Motor neuron (in vitro differentiated cells): ENCODE data around the gene CPSF2. TPM values are rescaled to one million over a fixed set of nuclear protein-coding genes. Genes with fewer than 3 reads are reported as not detected.
"Not testable (repeated sequence)": the region's sequence is repeated elsewhere in the genome, so short reads cannot be mapped to it uniquely, and the experiment has no call there.

Experiments used
- ATAC-seq, 8 experiments: fragments of 200-7000 bp; cut with Tn5 transposase; replicated peaks in 6 of 8; 2 replicates each; pipeline ENCODE4 v1.8.0; 2021; ENCODE audit warnings: mild to moderate bottlenecking in 8 of 8, moderate library complexity in 8 of 8
- H3K27ac ChIP-seq, 2 donors: fragments of 250-450 bp; sonication (Bioruptor Pico); 2 replicates each; pipeline ENCODE4 v1.9.0; 2021; ENCODE audit warnings: antibody characterized with exemption in 2 of 2, mild to moderate bottlenecking in 2 of 2, moderate library complexity in 1 of 2
- H3K4me1 ChIP-seq, 2 donors: fragments of 250-450 bp; sonication (Bioruptor Pico); replicated peaks in 1 of 2; 2 replicates each; pipeline ENCODE4 v1.6.1; 2021; ENCODE audit warnings: antibody characterized with exemption in 2 of 2, mild to moderate bottlenecking in 2 of 2, moderate library complexity in 1 of 2
- H3K4me3 ChIP-seq, 5 donors: fragments of 250-450 bp; sonication (Bioruptor Pico); 2 replicates each; pipeline ENCODE4 v1.9.0; 2021; ENCODE audit warnings: antibody characterized with exemption in 5 of 5, mild to moderate bottlenecking in 5 of 5, moderate library complexity in 4 of 5
- WGBS, 10 experiments: fragments of 450-650 bp; shearing (Covaris generic); methylation state at CpG; one replicate each; pipeline ENCODE4 v1.0.0; 2022; 5-methylcytosine and 5-hydroxymethylcytosine counted together
- in situ Hi-C, 9 experiments: fragments of 400-800 bp; cut with MboI; loops; one replicate each; pipeline ENCODE4 v1.15.0; 2021; ENCODE audit warnings: low sequenced_read_pairs in 9 of 9, low pct_unique_long_range_greater_than_20kb in 2 of 9; ENCODE audit not compliant: unreplicated experiment in 9 of 9
- total RNA-seq, 8 experiments: library from RNA; unstranded; fragments of 300-600 nt; gene quantifications; 2 replicates each; pipeline versions ENCODE4 v1.2.3 to v1.2.4, GENCODE V29; 2022

CPSF2 gene
- total RNA-seq, 8 experiments from 2014 or later: 15.4 to 64.9 (median 33.7) TPM

- 17 to 88% (median 67%) methylated on average over 1 to 2 of the region's 2 CpGs; no CpG with 5 or more reads in 5 of the 10 experiments for WGBS, 10 experiments
- Histone ChIP-seq H3K4me3 (no peak overlapping the region), H3K4me1 (no peaks in the 10 kb centered on the region), H3K27ac (no peak overlapping the region)
- in situ Hi-C loops: loop anchor here in 1 of 9 experiments (25.0 kb wide), 1 partner anchor 289 kb away; no protein-coding TSS in a partner anchor
- ATAC-seq: no peak
Observed at GRCh38 chr14:92173668-92174067, 51.9 kb downstream of the CPSF2 start.

- no peak for ATAC-seq
- 45 to 100% (median 89%) methylated on average over 1 to 2 of the region's 2 CpGs for WGBS, 10 experiments
- Histone ChIP-seq H3K27ac (no peak overlapping the region), H3K4me3 (no peak overlapping the region), H3K4me1 (no peaks in the 10 kb centered on the region)
- in situ Hi-C loops: no loop called here
Observed at GRCh38 chr14:92175811-92176210, 54.0 kb downstream of the CPSF2 start.

- no peak for ATAC-seq
- H3K27ac ChIP-seq: no peak overlapping the region
- H3K4me1 ChIP-seq: no peaks in the 10 kb centered on the region
- WGBS, 10 experiments: 21 to 100% (median 71%) methylated on average over 1 to 2 of the region's 2 CpGs; no CpG with 5 or more reads in 1 of the 10 experiments
- no peak overlapping the region for H3K4me3 ChIP-seq
- in situ Hi-C loops: no loop called here
Observed at GRCh38 chr14:92176476-92176875, 54.7 kb downstream of the CPSF2 start.

GRCh38 chr14:92179178-92179577 is 57.4 kb downstream of the CPSF2 start:
- H3K4me3 ChIP-seq, H3K27ac ChIP-seq, ATAC-seq, H3K4me1 ChIP-seq, in situ Hi-C loops: not testable (repeated sequence)

- Histone ChIP-seq H3K4me3 (no peak overlapping the region), H3K27ac (no peak overlapping the region), H3K4me1 (no peaks in the 10 kb centered on the region)
- 55 to 100% (median 81%) methylated on average over 1 to 6 of the region's 6 CpGs; no CpG with 5 or more reads in 2 of the 10 experiments for WGBS, 10 experiments
- in situ Hi-C loops: no loop called here
- ATAC-seq: no peak
Observed at GRCh38 chr14:92185559-92185958, 63.8 kb downstream of the CPSF2 start.

- ATAC-seq, in situ Hi-C loops, H3K4me3 ChIP-seq, H3K4me1 ChIP-seq, H3K27ac ChIP-seq: not testable (repeated sequence)
- WGBS, 10 experiments: no CpG with 5 or more reads among the region's 23 CpGs
Observed at GRCh38 chr14:92187616-92188015, 65.8 kb downstream of the CPSF2 start.

- no peak for ATAC-seq
- Histone ChIP-seq H3K4me3 (no peak overlapping the region), H3K4me1 (no peaks in the 10 kb centered on the region), H3K27ac (no peak overlapping the region)
- in situ Hi-C loops: no loop called here
- 0 to 100% (median 73%) methylated on average over 1 to 6 of the region's 6 CpGs; no CpG with 5 or more reads in 2 of the 10 experiments for WGBS, 10 experiments
Observed at GRCh38 chr14:92190768-92191167, 69.0 kb downstream of the CPSF2 start.

- Histone ChIP-seq H3K4me1 (no peaks in the 10 kb centered on the region), H3K27ac (no peak overlapping the region), H3K4me3 (no peak overlapping the region)
- ATAC-seq: no peak
- in situ Hi-C loops: no loop called here
- WGBS, 10 experiments: 28 to 93% (median 69%) methylated on average over 1 to 5 of the region's 5 CpGs; no CpG with 5 or more reads in 2 of the 10 experiments
Observed at GRCh38 chr14:92198804-92199203, 77.0 kb downstream of the CPSF2 start.

- WGBS, 10 experiments: 9 to 61% (median 40%) methylated on average over 1 to 5 of the region's 6 CpGs; no CpG with 5 or more reads in 3 of the 10 experiments
- peak in 1 of 8 experiments; percentile 58 for ATAC-seq
Observed at GRCh38 chr14:92199763-92200162, 78.0 kb downstream of the CPSF2 start.

GRCh38 chr14:92203116-92203515 is 81.3 kb downstream of the CPSF2 start:
- H3K27ac ChIP-seq: no peak overlapping the region
- peak in 1 of 8 experiments; percentile 61 for ATAC-seq
- H3K4me1 ChIP-seq: no peaks in the 10 kb centered on the region
- H3K4me3 ChIP-seq: no peak overlapping the region
- WGBS, 10 experiments: 60 to 100% (median 77%) methylated on average over 1 to 5 of the region's 7 CpGs; no CpG with 5 or more reads in 5 of the 10 experiments
- in situ Hi-C loops: no loop called here

More at GRCh38 chr14:92199763-92200162, 78.0 kb downstream of the CPSF2 start:
- Histone ChIP-seq H3K4me1 (no peaks in the 10 kb centered on the region), H3K27ac (no peak overlapping the region), H3K4me3 (no peak overlapping the region)
- in situ Hi-C loops: no loop called here

- in situ Hi-C loops: no loop called here
- H3K27ac ChIP-seq: no peak overlapping the region
- H3K4me1 ChIP-seq: no peaks in the 10 kb centered on the region
- ATAC-seq: no peak
- 63 to 80% (median 76%) methylated on average over 1 to 2 of the region's 2 CpGs; no CpG with 5 or more reads in 5 of the 10 experiments for WGBS, 10 experiments
- no peak overlapping the region for H3K4me3 ChIP-seq
Observed at GRCh38 chr14:92204792-92205191, 83.0 kb downstream of the CPSF2 start.

- WGBS, 10 experiments: 0 to 73% (median 40%) methylated on average over 1 to 10 of the region's 17 CpGs; no CpG with 5 or more reads in 3 of the 10 experiments
Observed at GRCh38 chr14:92207012-92207927, 85.5 kb downstream of the CPSF2 start.

GRCh38 chr14:92207928-92208265 is 86.1 kb downstream of the CPSF2 start:
- WGBS, 10 experiments: 60 to 100% (median 88%) methylated on average over 1 to 4 of the region's 6 CpGs; no CpG with 5 or more reads in 5 of the 10 experiments
- Histone ChIP-seq H3K4me1 (no peaks in the 10 kb centered on the region), H3K27ac (no peak overlapping the region), H3K4me3 (no peak overlapping the region)
- in situ Hi-C loops: no loop called here
- ATAC-seq: no peak

More at GRCh38 chr14:92207012-92207927, 85.5 kb downstream of the CPSF2 start:
- ATAC-seq: peak in 2 of 8 experiments; percentile 82 to 87
- Histone ChIP-seq H3K27ac (no peak overlapping the region), H3K4me1 (no peaks in the 10 kb centered on the region), H3K4me3 (no peak overlapping the region)
- in situ Hi-C loops: no loop called here
